CD1c-positive myeloid dendritic cell (primary cell): Measurements from ENCODE around the gene ELAVL4.
"Not testable (repeated sequence)": the region's sequence is repeated elsewhere in the genome, so short reads cannot be mapped to it uniquely, and the experiment has no call there.

Experiments used
- DNase-seq: peaks from one replicate; pipeline ENCODE4 v3.0.0-alpha.2; 2016; ENCODE audit errors: extremely low spot score

The ELAVL4 gene

GRCh38 chr1:50123071-50123470 is 14.4 kb downstream of the ELAVL4 start:
- no peak for DNase-seq

GRCh38 chr1:50126927-50127715 is 18.4 kb downstream of the ELAVL4 start:
- DNase-seq = no peak

DNA sequence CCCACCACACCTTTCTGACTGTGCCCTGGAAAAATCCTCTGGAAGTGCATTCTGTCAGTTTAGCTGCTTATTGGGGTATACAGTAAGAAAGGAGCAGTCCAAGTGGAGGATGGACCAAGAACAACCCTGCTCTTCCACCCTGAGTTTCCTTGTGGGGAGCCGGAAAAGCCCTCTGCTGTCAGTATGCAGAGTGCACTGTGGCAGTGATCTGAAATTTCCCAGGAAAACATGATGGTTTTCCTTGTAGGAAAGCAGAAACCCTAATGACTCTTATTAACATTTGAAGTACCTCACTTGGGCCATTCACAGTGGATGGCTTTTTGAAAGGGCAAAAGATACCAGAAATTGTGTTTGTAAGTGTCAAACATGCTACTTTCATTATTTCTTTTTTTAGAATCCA is 20.5 kb downstream of the ELAVL4 start:
- no peak for DNase-seq

DNA sequence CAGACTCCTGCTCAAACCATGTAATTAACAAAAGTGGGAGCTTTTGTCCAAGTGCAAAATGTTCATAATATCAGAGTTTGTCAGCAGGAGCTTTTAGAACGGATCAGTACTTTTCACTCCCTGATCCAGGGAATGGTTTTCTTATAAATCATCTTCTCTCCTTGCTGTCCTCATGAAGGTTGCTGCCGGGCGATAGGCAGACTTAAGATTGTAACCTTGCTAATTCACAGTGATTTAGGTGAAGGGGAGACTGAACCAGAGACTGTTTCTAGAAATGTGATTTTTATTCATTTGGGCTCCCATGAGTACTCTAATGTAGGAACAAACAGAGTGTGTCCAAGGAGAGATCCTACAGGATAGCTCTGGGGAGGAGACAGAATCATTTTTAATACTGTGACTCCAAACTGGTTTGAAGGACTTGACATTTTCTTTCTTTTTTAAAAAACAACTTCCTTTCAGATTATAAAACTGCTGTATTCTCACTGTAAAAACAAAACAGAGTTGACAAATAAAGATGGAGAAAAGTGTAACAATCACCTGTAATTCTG is 23.7 kb downstream of the ELAVL4 start:
- DNase-seq = no peak

DNA sequence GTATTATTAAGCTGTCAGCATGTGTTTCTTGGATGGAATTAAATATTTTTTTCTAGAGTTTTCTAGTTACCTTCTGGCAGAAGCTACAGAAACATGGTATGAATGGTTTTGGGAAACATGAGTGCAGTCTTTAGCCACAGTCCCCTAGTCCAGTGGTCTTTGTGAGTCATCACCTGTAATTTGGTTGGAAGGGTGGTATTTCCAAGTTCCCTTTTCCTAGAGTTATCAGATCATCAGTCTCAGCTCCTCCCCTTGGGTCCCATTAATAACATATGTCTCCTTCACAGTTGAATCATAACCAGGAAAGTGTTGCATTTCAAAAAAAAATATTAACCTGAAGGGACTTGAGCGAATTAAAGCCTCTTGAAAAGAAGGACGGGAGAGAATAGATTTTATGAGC is 27.0 kb downstream of the ELAVL4 start:
- DNase-seq = no peak

- no peak for DNase-seq
Observed at GRCh38 chr1:50139339-50140181, 30.8 kb downstream of the ELAVL4 start.

GRCh38 chr1:50140182-50140447 is 31.4 kb downstream of the ELAVL4 start:
- DNase-seq = no peak

- no peak for DNase-seq
Observed at GRCh38 chr1:50147191-50147850, 38.6 kb downstream of the ELAVL4 start.

- DNase-seq = no peak
Observed at GRCh38 chr1:50148142-50148923, 39.6 kb downstream of the ELAVL4 start.

DNA sequence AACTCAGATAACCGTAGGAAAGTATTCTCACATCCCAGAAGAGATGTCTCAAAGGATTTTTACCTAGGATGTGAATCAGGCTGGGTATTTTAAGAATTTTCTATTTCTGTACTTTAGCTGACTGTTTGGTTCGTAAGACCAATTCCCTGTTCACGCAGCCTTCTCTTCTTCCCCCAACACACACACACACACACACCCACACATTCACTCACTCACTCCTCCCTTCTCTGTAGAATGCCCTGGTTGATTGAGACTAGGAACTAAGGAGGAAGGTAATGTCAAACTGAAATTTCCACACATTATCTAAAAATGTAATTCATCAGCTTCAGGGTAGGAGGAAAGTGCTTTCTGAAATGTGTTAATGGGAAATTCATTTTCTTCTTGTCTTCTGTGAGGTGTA is 43.5 kb downstream of the ELAVL4 start:
- no peak for DNase-seq

GRCh38 chr1:50155541-50155940 is 46.8 kb downstream of the ELAVL4 start:
- peak; percentile 32 for DNase-seq

- DNase-seq = no peak
Observed at GRCh38 chr1:50156241-50157010, 47.7 kb downstream of the ELAVL4 start.

DNA sequence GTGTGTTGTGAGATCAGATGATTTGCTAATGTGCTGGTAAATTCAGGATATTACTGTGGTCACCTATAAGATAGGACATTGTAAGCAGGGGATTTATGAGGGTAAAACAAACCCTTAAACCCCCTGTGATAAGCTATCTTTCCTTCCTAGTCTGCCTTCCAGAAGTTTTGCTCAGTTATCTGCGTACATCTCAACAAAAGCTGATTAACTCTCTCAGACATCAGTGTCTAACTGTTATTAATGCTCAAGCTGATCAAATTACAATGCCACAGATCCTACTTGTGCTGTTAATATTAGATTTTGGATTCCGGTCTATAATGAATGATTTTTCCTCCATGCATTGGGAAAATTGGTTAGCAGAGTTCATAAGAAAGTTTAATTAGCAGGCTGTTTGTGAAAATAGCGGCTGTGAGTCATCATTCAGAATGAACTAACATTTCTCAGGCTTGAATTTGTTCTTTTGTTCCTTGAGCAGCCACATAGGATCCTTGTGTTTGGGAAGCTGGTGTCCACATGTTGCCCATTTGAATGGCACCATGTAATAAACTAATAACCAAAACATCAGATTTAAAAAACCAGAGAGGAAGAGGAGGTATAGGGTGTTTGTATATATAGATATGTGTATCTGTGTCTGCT is 48.7 kb downstream of the ELAVL4 start:
- no peak for DNase-seq

DNA sequence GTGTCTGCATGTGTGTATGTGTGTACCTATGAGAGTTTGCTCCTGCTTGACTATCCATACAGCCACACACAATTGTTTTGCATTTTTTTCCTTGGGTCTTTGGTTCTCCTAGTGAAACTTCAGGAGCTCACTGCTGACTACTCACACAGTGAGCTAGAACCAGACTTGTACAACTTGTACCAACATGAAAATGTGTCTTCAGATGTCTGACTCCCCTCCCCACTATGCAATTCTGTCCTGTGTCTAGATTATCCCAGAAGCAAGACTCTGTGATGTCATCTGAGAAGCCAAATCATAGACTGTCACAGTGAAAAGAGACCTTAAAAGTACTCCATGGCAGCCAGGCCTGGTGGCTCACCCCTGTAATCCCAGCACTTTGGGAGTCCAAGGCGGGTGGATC is 49.7 kb downstream of the ELAVL4 start:
- DNase-seq = no peak

GRCh38 chr1:50163680-50164079 is 55.0 kb downstream of the ELAVL4 start:
- no peak for DNase-seq

DNA sequence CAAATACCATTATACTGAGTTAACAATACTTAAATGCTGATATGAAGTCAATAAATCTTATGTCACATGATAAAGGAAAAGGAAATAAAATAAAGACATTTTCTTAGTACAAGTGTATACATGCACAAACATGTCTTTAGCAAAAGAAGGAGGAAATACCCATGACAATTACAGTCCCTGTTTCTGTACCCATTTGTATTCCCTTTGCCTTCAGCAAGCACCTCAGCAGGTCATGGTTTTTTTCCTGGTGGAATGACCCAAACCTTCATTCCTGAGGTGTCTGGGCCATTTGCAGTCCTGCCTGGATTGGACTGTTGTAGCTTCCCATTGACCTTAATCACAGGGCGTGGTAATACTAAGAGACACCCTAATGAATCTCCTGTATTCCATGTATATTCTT is 57.6 kb downstream of the ELAVL4 start:
- not testable (repeated sequence) for DNase-seq

GRCh38 chr1:50172299-50172698 is 63.6 kb downstream of the ELAVL4 start:
- no peak for DNase-seq

GRCh38 chr1:50174101-50174500 is 65.4 kb downstream of the ELAVL4 start:
- no peak for DNase-seq

- no peak for DNase-seq
Observed at GRCh38 chr1:50175719-50176639, 67.3 kb downstream of the ELAVL4 start.
